Fibroblast of villous mesenchyme (primary cell): ENCODE measurements around the gene AQP9. TPM values are rescaled to one million over a fixed set of nuclear protein-coding genes. Genes with fewer than 3 reads are reported as not detected.

Experiments used
- DNase-seq: peaks from one replicate; pipeline ENCODE4 v3.0.0-alpha.2; 2010; ENCODE audit warnings: low read depth
- H3K4me3 ChIP-seq: 2 replicates; pipeline ENCODE4 v1.5.1; 2011; ENCODE audit warnings: low read depth, mild to moderate bottlenecking, low read length
- CTCF ChIP-seq: IDR thresholded peaks from 2 replicates; pipeline ENCODE4 v1.5.1; 2012; ENCODE audit warnings: low read depth, mild to moderate bottlenecking, low read length; ENCODE audit not compliant: insufficient read depth
- total RNA-seq: library from RNA; depleted of rRNA; stranded (reverse); fragments of >200 nt; gene quantifications from 2 replicates; pipeline ENCODE4 v1.2.3, GENCODE V29; 2012

Gene AQP9
- total RNA-seq, 1 donor, result not detected

GRCh38 chr15:58118272-58118671 is 19.9 kb upstream of the AQP9 start:
- no peak for DNase-seq

GRCh38 chr15:58119016-58119415 is 19.2 kb upstream of the AQP9 start:
- DNase-seq, result no peak
- TF ChIP-seq CTCF, result no peak
- H3K4me3 ChIP-seq, result no peak overlapping the region

More at GRCh38 chr15:58118272-58118671, 19.9 kb upstream of the AQP9 start:
- no peak overlapping the region for H3K4me3 ChIP-seq
- no peak for TF ChIP-seq CTCF

- DNase-seq, result no peak
- TF ChIP-seq CTCF, result no peak
- H3K4me3 ChIP-seq, result no peak overlapping the region
Measured at GRCh38 chr15:58124585-58124984, 13.6 kb upstream of the AQP9 start.

GRCh38 chr15:58125333-58125732 is 12.8 kb upstream of the AQP9 start:
- H3K4me3 ChIP-seq, result no peak overlapping the region
- DNase-seq, result no peak
- no peak for TF ChIP-seq CTCF

- DNase-seq, result no peak
- no peak overlapping the region for H3K4me3 ChIP-seq
- TF ChIP-seq CTCF, result no peak
Measured at GRCh38 chr15:58134886-58135285, 3.3 kb upstream of the AQP9 start.

GRCh38 chr15:58135511-58136174 is 2.5 kb upstream of the AQP9 start:
- no peak for TF ChIP-seq CTCF
- no peak overlapping the region for H3K4me3 ChIP-seq
- no peak for DNase-seq

- no peak for DNase-seq
- no peak overlapping the region for H3K4me3 ChIP-seq
- no peak for TF ChIP-seq CTCF
Measured at GRCh38 chr15:58136731-58137130, 1.4 kb upstream of the AQP9 start.
